Gastroesophageal sphincter (tissue), 4 donors: ENCODE results near the gene GSTT4. TPM values are rescaled to one million over a fixed set of nuclear protein-coding genes. Genes with fewer than 3 reads are reported as not detected.

Source experiments
- ATAC-seq: fragments of 150-250 bp; one replicate; pipeline ENCODE4 v1.9.1; 2016; ENCODE audit warnings: mild to moderate bottlenecking, moderate library complexity
- H3K27ac ChIP-seq, 4 donors: fragments of 200-600 bp; sonication (generic) in 3 of 4; 1 replicate in 3 of 4; 2 replicates in 1 of 4; pipeline ENCODE4 v1.5.1; 2016 to 2019
- H3K27me3 ChIP-seq: fragments of 200-600 bp; sonication (generic); one replicate; pipeline ENCODE4 v1.5.1; 2019
- H3K36me3 ChIP-seq, 2 donors: fragments of 200-600 bp; sonication (generic); one replicate each; pipeline ENCODE4 v1.5.1; 2019; ENCODE audit warnings: control low read depth in 1 of 2
- H3K4me1 ChIP-seq, 3 donors: fragments of 200-600 bp; sonication (generic); 1 replicate in 2 of 3; 2 replicates in 1 of 3; pipeline ENCODE4 v1.5.1; 2016 to 2019; ENCODE audit warnings: control low read depth in 2 of 3
- H3K4me3 ChIP-seq, 2 donors: fragments of 200-600 bp; sonication (generic); one replicate each; pipeline ENCODE4 v1.5.1; 2019; ENCODE audit warnings: mild to moderate bottlenecking in 1 of 2, moderate library complexity in 1 of 2
- H3K9me3 ChIP-seq, 3 donors: fragments of 200-600 bp; sonication (generic); one replicate each; pipeline ENCODE4 v1.5.1; 2017 to 2019; ENCODE audit warnings: control low read depth in 2 of 3
- CTCF ChIP-seq, 4 experiments: fragments of 200-600 bp in 2 of 4; fragments of 450-650 bp in 2 of 4; sonication (generic) in 1 of 4; IDR thresholded peaks; one replicate each; pipeline ENCODE4 v1.5.1; 2017 to 2019; ENCODE audit warnings: antibody characterized with exemption in 4 of 4, mild to moderate bottlenecking in 2 of 4, moderate library complexity in 2 of 4
- EP300 ChIP-seq: sonication (generic); formaldehyde crosslinking; IDR thresholded peaks from one replicate; pipeline ENCODE4 v1.6.1; 2017; ENCODE audit warnings: antibody characterized with exemption, mild to moderate bottlenecking
- POLR2A ChIP-seq, 2 donors: fragments of 450-650 bp; IDR thresholded peaks; one replicate each; pipeline ENCODE4 v1.6.1; 2017; ENCODE audit warnings: antibody characterized with exemption in 2 of 2, mild to moderate bottlenecking in 2 of 2, moderate library complexity in 1 of 2
- POLR2AphosphoS5 ChIP-seq: sonication (generic); formaldehyde crosslinking; IDR thresholded peaks from one replicate; pipeline ENCODE4 v1.6.1; 2017; ENCODE audit warnings: antibody characterized with exemption
- WGBS, 2 donors: methylation state at CpG; one replicate each; pipeline ENCODE4 v1.1.5; 2018; ENCODE audit warnings: low coverage in 1 of 2; 5-methylcytosine and 5-hydroxymethylcytosine counted together
- total RNA-seq, 4 donors: library from RNA; depleted of rRNA; stranded (reverse); fragments of >200 nt; gene quantifications; one replicate each; pipeline ENCODE4 v1.1.0, GENCODE V29; 2016

GSTT4 gene
- total RNA-seq, 4 donors from 2014 or later, result 0.23 TPM; not detected in 3

GRCh38 chr22:24026056-24026455, 20.8 kb upstream of the GSTT4 start:
- Histone ChIP-seq H3K4me1 (peaks cover 0 to 13% (median 2%) of the 10 kb centered on the region in 3 donors), H3K9me3 (peaks cover 0 to 7% (median 3%) of the 10 kb centered on the region in 3 donors), H3K27ac (no peak overlapping the region), H3K4me3 (no peak overlapping the region), H3K36me3 (peaks cover 0 to 7% of the 10 kb centered on the region in 2 donors), H3K27me3 (no peaks in the 10 kb centered on the region)
- no peak for TF ChIP-seq CTCF (IDR thresholded peaks at IDR 0.05)
- TF ChIP-seq POLR2AphosphoS5, result no peak
- no peak for TF ChIP-seq POLR2A (IDR thresholded peaks at IDR 0.05)
- TF ChIP-seq EP300, result no peak
- ATAC-seq, result no peak
- WGBS, 2 donors, result 90 to 94% methylated on average over 2 of the region's 2 CpGs

- peaks cover 0 to 9% (median 2%) of the 10 kb centered on the region in 3 donors for H3K4me1 ChIP-seq
- TF ChIP-seq POLR2A (IDR thresholded peaks at IDR 0.05), result no peak
- TF ChIP-seq EP300, result no peak
- no peak for TF ChIP-seq POLR2AphosphoS5
- TF ChIP-seq CTCF (IDR thresholded peaks at IDR 0.05), result no peak
- no peak overlapping the region for H3K27ac ChIP-seq
- H3K27me3 ChIP-seq, result no peaks in the 10 kb centered on the region
- peaks cover 0 to 7% (median 3%) of the 10 kb centered on the region in 3 donors for H3K9me3 ChIP-seq
- peaks cover 0 to 7% of the 10 kb centered on the region in 2 donors for H3K36me3 ChIP-seq
- no peak for ATAC-seq
- no peak overlapping the region for H3K4me3 ChIP-seq
- WGBS, 2 donors, result 88 to 94% methylated on average over 5 to 6 of the region's 6 CpGs
Measured at GRCh38 chr22:24025475-24025874, 20.2 kb upstream of the GSTT4 start.

- ATAC-seq, result no peak
- Histone ChIP-seq H3K27me3 (no peaks in the 10 kb centered on the region), H3K4me3 (no peak overlapping the region), H3K4me1 (peaks cover 0 to 6% (median 2%) of the 10 kb centered on the region in 3 donors), H3K36me3 (peaks cover 0 to 7% of the 10 kb centered on the region in 2 donors), H3K27ac (no peak overlapping the region), H3K9me3 (peaks cover 0 to 7% (median 3%) of the 10 kb centered on the region in 3 donors)
- WGBS, 2 donors, result 95 to 96% methylated on average over 3 of the region's 3 CpGs
- no peak for TF ChIP-seq CTCF (IDR thresholded peaks at IDR 0.05)
- TF ChIP-seq EP300, result no peak
- TF ChIP-seq POLR2A (IDR thresholded peaks at IDR 0.05), result no peak
- TF ChIP-seq POLR2AphosphoS5, result no peak
Measured at GRCh38 chr22:24024354-24024753, 19.1 kb upstream of the GSTT4 start.

GRCh38 chr22:24023204-24023789, 18.0 kb upstream of the GSTT4 start:
- Histone ChIP-seq H3K36me3 (peaks cover 0 to 7% of the 10 kb centered on the region in 2 donors), H3K4me3 (no peak overlapping the region), H3K9me3 (peaks cover 0 to 7% (median 3%) of the 10 kb centered on the region in 3 donors), H3K4me1 (peaks cover 0 to 6% (median 2%) of the 10 kb centered on the region in 3 donors), H3K27me3 (no peaks in the 10 kb centered on the region), H3K27ac (no peak overlapping the region)
- TF ChIP-seq POLR2AphosphoS5 (no peak), POLR2A (IDR thresholded peaks at IDR 0.05) (no peak), CTCF (IDR thresholded peaks at IDR 0.05) (no peak), EP300 (no peak)
- no peak for ATAC-seq

- H3K36me3 ChIP-seq, result peaks cover 0 to 12% of the 10 kb centered on the region in 2 donors
- TF ChIP-seq CTCF (IDR thresholded peaks at IDR 0.05) (no peak), POLR2A (IDR thresholded peaks at IDR 0.05) (no peak), POLR2AphosphoS5 (no peak), EP300 (no peak)
- WGBS, 2 donors, result 96 to 100% methylated on average over 1 to 3 of the region's 3 CpGs
- H3K4me1 ChIP-seq, result no peaks in the 10 kb centered on the region
- ATAC-seq, result no peak
- no peak overlapping the region for H3K4me3 ChIP-seq
- no peak overlapping the region for H3K27ac ChIP-seq
- H3K27me3 ChIP-seq, result no peaks in the 10 kb centered on the region
- peaks cover 0 to 7% (median 3%) of the 10 kb centered on the region in 3 donors for H3K9me3 ChIP-seq
Measured at GRCh38 chr22:24021304-24021703, 16.1 kb upstream of the GSTT4 start.
